ENCODE results near the gene GATD1.

The GATD1 gene

GRCh38 chr11:823441-824291 is 46.4 kb upstream of the GATD1 start:
- TF ChIP-seq ESRRG (CRISPR knock-in tag; IDR thresholded peaks at IDR 0.05): no peak
- no peak for TF ChIP-seq CSDC2 (CRISPR knock-in tag; IDR thresholded peaks at IDR 0.05)
- TF ChIP-seq PPARA (CRISPR knock-in tag; IDR thresholded peaks at IDR 0.05; ENCODE audit: borderline replicate concordance): no peak
- TF ChIP-seq ZNF70 (CRISPR knock-in tag; IDR thresholded peaks at IDR 0.05): no peak
- no peak for TF ChIP-seq TOX (CRISPR knock-in tag; IDR thresholded peaks at IDR 0.05; ENCODE audit: borderline replicate concordance)
- TF ChIP-seq BACH2 (CRISPR knock-in tag; IDR thresholded peaks at IDR 0.05; ENCODE audit: borderline replicate concordance): no peak
- TF ChIP-seq PATZ1 (CRISPR knock-in tag; IDR thresholded peaks at IDR 0.05; ENCODE audit: borderline replicate concordance): no peak
- TF ChIP-seq GLIS3 (CRISPR knock-in tag; IDR thresholded peaks at IDR 0.05): no peak
- no peak for TF ChIP-seq SNAI2 (CRISPR knock-in tag; IDR thresholded peaks at IDR 0.05)
- no peak for TF ChIP-seq ZNF565 (CRISPR knock-in tag; conservative IDR thresholded peaks at IDR 0.05; ENCODE audit: low read depth)
- TF ChIP-seq TCF4 (CRISPR knock-in tag; IDR thresholded peaks at IDR 0.05; ENCODE audit: borderline replicate concordance): no peak
- no peak for TF ChIP-seq ZFP3 (CRISPR knock-in tag; IDR thresholded peaks at IDR 0.05)
- no peak for TF ChIP-seq RARB (CRISPR knock-in tag; IDR thresholded peaks at IDR 0.05)
- TF ChIP-seq TSHZ2 (CRISPR knock-in tag; IDR thresholded peaks at IDR 0.05): no peak
- no peak for TF ChIP-seq CREB5 (CRISPR knock-in tag; IDR thresholded peaks at IDR 0.05; ENCODE audit: low read depth)
- TF ChIP-seq ZFP30 (CRISPR knock-in tag; IDR thresholded peaks at IDR 0.05): no peak
- TF ChIP-seq CSRNP3 (CRISPR knock-in tag; IDR thresholded peaks at IDR 0.05): no peak
- ATAC-seq: no peak

GRCh38 chr11:821512-822371 is 44.5 kb upstream of the GATD1 start:
- no peak for ATAC-seq
- TF ChIP-seq CREB5 (CRISPR knock-in tag; IDR thresholded peaks at IDR 0.05; ENCODE audit: low read depth) (no peak), ZC3H10 (CRISPR knock-in tag; IDR thresholded peaks at IDR 0.05) (no peak)

Data from SK-N-SH treated with all-trans-retinoic acid at 6 μM for 48 hours (cell line).